ENCODE measurements around the gene TERB1.

The TERB1 gene

DNA sequence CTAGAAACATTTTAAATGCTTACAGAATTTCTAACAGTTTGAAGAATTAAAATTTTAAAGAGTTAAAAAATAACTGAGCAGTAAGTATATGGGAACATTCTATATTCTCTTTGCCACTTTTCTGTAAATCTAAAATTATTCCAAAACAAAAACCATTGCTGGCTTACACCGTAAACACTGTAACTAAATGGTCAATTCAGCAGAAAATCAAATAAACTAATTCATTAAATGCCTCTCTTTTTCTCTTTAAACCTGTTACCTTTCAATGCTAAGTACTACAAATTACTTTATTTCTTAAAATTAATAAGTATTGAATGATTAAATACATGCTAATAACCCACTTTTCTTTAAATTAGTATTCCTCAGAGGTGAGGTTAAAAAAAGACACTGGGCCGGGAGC lies 14.0 kb downstream of the TERB1 start:
- Histone ChIP-seq H3K27ac (ENCODE audit: extremely low read depth, low read depth, low read length) (no peak overlapping the region), H3K9me3 (ENCODE audit: control insufficient read depth, insufficient read depth, low read depth, low read length) (no peaks in the 10 kb centered on the region), H3K36me3 (ENCODE audit: control insufficient read depth in 2 of 2, insufficient read depth in 1 of 2, low read length in 2 of 2) (no peaks in the 10 kb centered on the region), H3K4me1 (ENCODE audit: control insufficient read depth, insufficient read depth, low read length) (no peaks in the 10 kb centered on the region), H3K4me3 (ENCODE audit: low read depth, low read length) (no peak overlapping the region)
- POLR2A ChIA-PET, result no interaction called here
- TF ChIP-seq BCL11B (tag by site-specific recombination; IDR thresholded peaks at IDR 0.05; ENCODE audit: low read depth) (no peak), ZNF571 (tag by site-specific recombination; IDR thresholded peaks at IDR 0.05) (no peak), ZNF112 (tag by site-specific recombination; IDR thresholded peaks at IDR 0.05) (no peak), REPIN1 (tag by site-specific recombination; IDR thresholded peaks at IDR 0.05; ENCODE audit: low read depth) (no peak), ZNF501 (tag by site-specific recombination; IDR thresholded peaks at IDR 0.05) (no peak), KLF9 (tag by site-specific recombination; IDR thresholded peaks at IDR 0.05; ENCODE audit: low read depth) (no peak)
- CTCF ChIA-PET, result no interaction called here

DNA sequence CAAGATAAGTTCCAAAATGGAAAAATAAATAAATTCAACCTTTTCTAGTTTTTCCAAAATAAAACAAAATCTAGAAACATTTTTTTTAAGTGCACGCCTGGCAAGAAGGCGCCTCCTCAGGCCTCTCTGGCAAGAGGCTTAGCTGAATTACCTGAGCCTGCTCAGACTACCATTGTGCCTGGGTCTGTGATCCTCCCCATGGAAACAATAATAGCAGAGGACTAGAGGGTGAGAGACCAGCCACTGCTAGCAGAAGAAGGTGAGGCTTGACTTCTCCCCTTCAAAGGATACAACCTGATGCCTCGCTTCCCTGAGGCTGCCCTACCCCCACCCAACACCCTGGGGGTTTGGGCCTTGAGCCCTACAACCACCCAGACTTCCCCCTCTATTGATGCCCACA lies 14.8 kb downstream of the TERB1 start:
- Histone ChIP-seq H3K36me3 (ENCODE audit: control insufficient read depth in 2 of 2, insufficient read depth in 1 of 2, low read length in 2 of 2) (no peaks in the 10 kb centered on the region), H3K4me3 (ENCODE audit: low read depth, low read length) (no peak overlapping the region), H3K4me1 (ENCODE audit: control insufficient read depth, insufficient read depth, low read length) (no peaks in the 10 kb centered on the region), H3K9me3 (ENCODE audit: control insufficient read depth, insufficient read depth, low read depth, low read length) (no peaks in the 10 kb centered on the region), H3K27ac (ENCODE audit: extremely low read depth, low read depth, low read length) (no peak overlapping the region)
- ChIA-PET CTCF (interaction anchor here (1.0 kb wide), 1 partner anchor 35 kb away, joined by 3 read pairs; the partner anchor contains the start of gene DYNC1LI2), POLR2A (no interaction called here)
- TF ChIP-seq ZBTB20 (tag by site-specific recombination; IDR thresholded peaks at IDR 0.05) (no peak), ZNF202 (tag by site-specific recombination; IDR thresholded peaks at IDR 0.05; ENCODE audit: borderline replicate concordance) (no peak), ZNF658 (tag by site-specific recombination; IDR thresholded peaks at IDR 0.05) (no peak), GLIS1 (tag by site-specific recombination; IDR thresholded peaks at IDR 0.05) (no peak), ZNF274 (IDR thresholded peaks at IDR 0.05; ENCODE audit: low read length) (no peak), ZNF274 (tag by site-specific recombination; IDR thresholded peaks at IDR 0.05; ENCODE audit: borderline replicate concordance) (no peak), ZNF121 (tag by site-specific recombination; IDR thresholded peaks at IDR 0.05) (no peak), TCF7L2 (IDR thresholded peaks at IDR 0.05; ENCODE audit: borderline replicate concordance, low read depth, low read length) (no peak), ZNF114 (tag by site-specific recombination; IDR thresholded peaks at IDR 0.05) (no peak), ZNF239 (tag by site-specific recombination; IDR thresholded peaks at IDR 0.05) (no peak), ZNF112 (tag by site-specific recombination; IDR thresholded peaks at IDR 0.05) (no peak), ZNF707 (tag by site-specific recombination; IDR thresholded peaks at IDR 0.05) (no peak), ZNF510 (tag by site-specific recombination; IDR thresholded peaks at IDR 0.05; ENCODE audit: insufficient replicate concordance) (no peak), HOXA7 (CRISPR knock-in tag; IDR thresholded peaks at IDR 0.05; ENCODE audit: borderline replicate concordance) (no peak), ZNF701 (tag by site-specific recombination; IDR thresholded peaks at IDR 0.05) (no peak), ZBTB48 (tag by site-specific recombination; IDR thresholded peaks at IDR 0.05) (no peak)
- TF ChIP-seq, protein P1, sequence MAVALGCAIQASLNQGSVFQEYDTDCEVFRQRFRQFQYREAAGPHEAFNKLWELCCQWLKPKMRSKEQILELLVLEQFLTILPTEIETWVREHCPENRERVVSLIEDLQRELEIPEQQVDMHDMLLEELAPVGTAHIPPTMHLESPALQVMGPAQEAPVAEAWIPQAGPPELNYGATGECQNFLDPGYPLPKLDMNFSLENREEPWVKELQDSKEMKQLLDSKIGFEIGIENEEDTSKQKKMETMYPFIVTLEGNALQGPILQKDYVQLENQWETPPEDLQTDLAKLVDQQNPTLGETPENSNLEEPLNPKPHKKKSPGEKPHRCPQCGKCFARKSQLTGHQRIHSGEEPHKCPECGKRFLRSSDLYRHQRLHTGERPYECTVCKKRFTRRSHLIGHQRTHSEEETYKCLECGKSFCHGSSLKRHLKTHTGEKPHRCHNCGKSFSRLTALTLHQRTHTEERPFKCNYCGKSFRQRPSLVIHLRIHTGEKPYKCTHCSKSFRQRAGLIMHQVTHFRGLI (tag by site-specific recombination; IDR thresholded peaks at IDR 0.05), result no peak
- TF ChIP-seq, protein P2, sequence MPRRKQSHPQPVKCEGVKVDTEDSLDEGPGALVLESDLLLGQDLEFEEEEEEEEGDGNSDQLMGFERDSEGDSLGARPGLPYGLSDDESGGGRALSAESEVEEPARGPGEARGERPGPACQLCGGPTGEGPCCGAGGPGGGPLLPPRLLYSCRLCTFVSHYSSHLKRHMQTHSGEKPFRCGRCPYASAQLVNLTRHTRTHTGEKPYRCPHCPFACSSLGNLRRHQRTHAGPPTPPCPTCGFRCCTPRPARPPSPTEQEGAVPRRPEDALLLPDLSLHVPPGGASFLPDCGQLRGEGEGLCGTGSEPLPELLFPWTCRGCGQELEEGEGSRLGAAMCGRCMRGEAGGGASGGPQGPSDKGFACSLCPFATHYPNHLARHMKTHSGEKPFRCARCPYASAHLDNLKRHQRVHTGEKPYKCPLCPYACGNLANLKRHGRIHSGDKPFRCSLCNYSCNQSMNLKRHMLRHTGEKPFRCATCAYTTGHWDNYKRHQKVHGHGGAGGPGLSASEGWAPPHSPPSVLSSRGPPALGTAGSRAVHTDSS (tag by site-specific recombination; IDR thresholded peaks at IDR 0.05), result no peak
- TF ChIP-seq, protein P3, sequence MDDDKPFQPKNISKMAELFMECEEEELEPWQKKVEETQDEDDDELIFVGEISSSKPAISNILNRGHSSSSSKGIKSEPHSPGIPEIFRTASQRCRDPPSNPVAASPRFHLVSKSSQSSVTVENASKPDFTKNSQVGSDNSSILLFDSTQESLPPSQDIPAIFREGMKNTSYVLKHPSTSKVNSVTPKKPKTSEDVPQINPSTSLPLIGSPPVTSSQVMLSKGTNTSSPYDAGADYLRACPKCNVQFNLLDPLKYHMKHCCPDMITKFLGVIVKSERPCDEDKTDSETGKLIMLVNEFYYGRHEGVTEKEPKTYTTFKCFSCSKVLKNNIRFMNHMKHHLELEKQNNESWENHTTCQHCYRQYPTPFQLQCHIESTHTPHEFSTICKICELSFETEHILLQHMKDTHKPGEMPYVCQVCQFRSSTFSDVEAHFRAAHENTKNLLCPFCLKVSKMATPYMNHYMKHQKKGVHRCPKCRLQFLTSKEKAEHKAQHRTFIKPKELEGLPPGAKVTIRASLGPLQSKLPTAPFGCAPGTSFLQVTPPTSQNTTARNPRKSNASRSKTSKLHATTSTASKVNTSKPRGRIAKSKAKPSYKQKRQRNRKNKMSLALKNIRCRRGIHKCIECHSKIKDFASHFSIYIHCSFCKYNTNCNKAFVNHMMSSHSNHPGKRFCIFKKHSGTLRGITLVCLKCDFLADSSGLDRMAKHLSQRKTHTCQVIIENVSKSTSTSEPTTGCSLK (tag by site-specific recombination; IDR thresholded peaks at IDR 0.05), result no peak
- TF ChIP-seq, protein P4, sequence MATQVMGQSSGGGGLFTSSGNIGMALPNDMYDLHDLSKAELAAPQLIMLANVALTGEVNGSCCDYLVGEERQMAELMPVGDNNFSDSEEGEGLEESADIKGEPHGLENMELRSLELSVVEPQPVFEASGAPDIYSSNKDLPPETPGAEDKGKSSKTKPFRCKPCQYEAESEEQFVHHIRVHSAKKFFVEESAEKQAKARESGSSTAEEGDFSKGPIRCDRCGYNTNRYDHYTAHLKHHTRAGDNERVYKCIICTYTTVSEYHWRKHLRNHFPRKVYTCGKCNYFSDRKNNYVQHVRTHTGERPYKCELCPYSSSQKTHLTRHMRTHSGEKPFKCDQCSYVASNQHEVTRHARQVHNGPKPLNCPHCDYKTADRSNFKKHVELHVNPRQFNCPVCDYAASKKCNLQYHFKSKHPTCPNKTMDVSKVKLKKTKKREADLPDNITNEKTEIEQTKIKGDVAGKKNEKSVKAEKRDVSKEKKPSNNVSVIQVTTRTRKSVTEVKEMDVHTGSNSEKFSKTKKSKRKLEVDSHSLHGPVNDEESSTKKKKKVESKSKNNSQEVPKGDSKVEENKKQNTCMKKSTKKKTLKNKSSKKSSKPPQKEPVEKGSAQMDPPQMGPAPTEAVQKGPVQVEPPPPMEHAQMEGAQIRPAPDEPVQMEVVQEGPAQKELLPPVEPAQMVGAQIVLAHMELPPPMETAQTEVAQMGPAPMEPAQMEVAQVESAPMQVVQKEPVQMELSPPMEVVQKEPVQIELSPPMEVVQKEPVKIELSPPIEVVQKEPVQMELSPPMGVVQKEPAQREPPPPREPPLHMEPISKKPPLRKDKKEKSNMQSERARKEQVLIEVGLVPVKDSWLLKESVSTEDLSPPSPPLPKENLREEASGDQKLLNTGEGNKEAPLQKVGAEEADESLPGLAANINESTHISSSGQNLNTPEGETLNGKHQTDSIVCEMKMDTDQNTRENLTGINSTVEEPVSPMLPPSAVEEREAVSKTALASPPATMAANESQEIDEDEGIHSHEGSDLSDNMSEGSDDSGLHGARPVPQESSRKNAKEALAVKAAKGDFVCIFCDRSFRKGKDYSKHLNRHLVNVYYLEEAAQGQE (tag by site-specific recombination; IDR thresholded peaks at IDR 0.05), result no peak
- TF ChIP-seq, protein P5, sequence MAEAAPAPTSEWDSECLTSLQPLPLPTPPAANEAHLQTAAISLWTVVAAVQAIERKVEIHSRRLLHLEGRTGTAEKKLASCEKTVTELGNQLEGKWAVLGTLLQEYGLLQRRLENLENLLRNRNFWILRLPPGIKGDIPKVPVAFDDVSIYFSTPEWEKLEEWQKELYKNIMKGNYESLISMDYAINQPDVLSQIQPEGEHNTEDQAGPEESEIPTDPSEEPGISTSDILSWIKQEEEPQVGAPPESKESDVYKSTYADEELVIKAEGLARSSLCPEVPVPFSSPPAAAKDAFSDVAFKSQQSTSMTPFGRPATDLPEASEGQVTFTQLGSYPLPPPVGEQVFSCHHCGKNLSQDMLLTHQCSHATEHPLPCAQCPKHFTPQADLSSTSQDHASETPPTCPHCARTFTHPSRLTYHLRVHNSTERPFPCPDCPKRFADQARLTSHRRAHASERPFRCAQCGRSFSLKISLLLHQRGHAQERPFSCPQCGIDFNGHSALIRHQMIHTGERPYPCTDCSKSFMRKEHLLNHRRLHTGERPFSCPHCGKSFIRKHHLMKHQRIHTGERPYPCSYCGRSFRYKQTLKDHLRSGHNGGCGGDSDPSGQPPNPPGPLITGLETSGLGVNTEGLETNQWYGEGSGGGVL (tag by site-specific recombination; IDR thresholded peaks at IDR 0.05), result no peak

Data from HEK293 (cell line).